Measurements from ENCODE around the gene KCNT1. TPM values are rescaled to one million over a fixed set of nuclear protein-coding genes. Genes with fewer than 3 reads are reported as not detected.

KCNT1 gene
- total RNA-seq, 1 donor from 2014 or later = not detected

DNA sequence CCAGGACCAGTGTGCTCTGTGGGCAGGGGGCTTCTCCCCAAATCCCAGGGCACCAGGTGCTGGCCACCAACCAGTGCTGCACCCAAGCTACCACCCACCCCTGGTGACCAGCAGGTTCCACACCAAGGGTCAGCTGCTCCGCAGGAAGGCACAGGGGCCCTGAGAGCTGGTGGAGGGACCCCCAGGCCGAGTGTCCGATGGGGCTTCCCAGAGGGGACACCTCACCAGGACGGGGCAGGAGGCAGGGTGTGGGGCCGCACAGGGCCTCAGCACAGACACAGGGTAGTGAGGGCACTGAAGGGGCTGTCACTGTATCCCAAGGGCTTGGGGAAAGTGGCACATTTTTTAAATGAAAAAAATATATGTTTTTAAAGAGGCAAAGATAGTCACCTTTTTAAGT, 20.8 kb upstream of the KCNT1 start:
- no peak overlapping the region for H3K27ac ChIP-seq (ENCODE audit: low read depth, low read length)
- H3K36me3 ChIP-seq (ENCODE audit: insufficient read depth, low read length) = no peaks in the 10 kb centered on the region
- H4K20me1 ChIP-seq (ENCODE audit: insufficient read depth, low read length) = no peaks in the 10 kb centered on the region
- H3K4me2 ChIP-seq (ENCODE audit: low read length) = no peak overlapping the region
- no peak overlapping the region for H3K4me3 Mint-ChIP-seq (ENCODE audit: unreplicated experiment)
- no peak overlapping the region for H3K9ac ChIP-seq (ENCODE audit: low read length)
- no peaks in the 10 kb centered on the region for H3K36me3 Mint-ChIP-seq (ENCODE audit: low read depth, unreplicated experiment)
- peaks cover 3% of the 10 kb centered on the region for H3K4me1 Mint-ChIP-seq (ENCODE audit: low read depth, unreplicated experiment)
- H3K4me1 ChIP-seq (ENCODE audit: insufficient read depth, low read length) = no peaks in the 10 kb centered on the region
- H3K4me3 ChIP-seq (ENCODE audit: insufficient read depth, low read depth, low read length) = no peak overlapping the region
- TF ChIP-seq, protein P1, sequence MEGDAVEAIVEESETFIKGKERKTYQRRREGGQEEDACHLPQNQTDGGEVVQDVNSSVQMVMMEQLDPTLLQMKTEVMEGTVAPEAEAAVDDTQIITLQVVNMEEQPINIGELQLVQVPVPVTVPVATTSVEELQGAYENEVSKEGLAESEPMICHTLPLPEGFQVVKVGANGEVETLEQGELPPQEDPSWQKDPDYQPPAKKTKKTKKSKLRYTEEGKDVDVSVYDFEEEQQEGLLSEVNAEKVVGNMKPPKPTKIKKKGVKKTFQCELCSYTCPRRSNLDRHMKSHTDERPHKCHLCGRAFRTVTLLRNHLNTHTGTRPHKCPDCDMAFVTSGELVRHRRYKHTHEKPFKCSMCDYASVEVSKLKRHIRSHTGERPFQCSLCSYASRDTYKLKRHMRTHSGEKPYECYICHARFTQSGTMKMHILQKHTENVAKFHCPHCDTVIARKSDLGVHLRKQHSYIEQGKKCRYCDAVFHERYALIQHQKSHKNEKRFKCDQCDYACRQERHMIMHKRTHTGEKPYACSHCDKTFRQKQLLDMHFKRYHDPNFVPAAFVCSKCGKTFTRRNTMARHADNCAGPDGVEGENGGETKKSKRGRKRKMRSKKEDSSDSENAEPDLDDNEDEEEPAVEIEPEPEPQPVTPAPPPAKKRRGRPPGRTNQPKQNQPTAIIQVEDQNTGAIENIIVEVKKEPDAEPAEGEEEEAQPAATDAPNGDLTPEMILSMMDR (IDR thresholded peaks at IDR 0.05; ENCODE audit: insufficient read depth, low read depth, low read length) = no peak
- no peak for TF ChIP-seq EZH2 (IDR thresholded peaks at IDR 0.05; ENCODE audit: insufficient read depth, low read length)
- H2AFZ ChIP-seq (ENCODE audit: low read depth, low read length) = no peak overlapping the region
- FAIRE-seq (no peak), DNase-seq (ENCODE audit: low read depth) (no peak)
- H3K9me3 Mint-ChIP-seq (ENCODE audit: unreplicated experiment) = no peaks in the 10 kb centered on the region
- peaks cover 43% of the 10 kb centered on the region for H3K27me3 Mint-ChIP-seq (ENCODE audit: low read depth, unreplicated experiment)
- no peaks in the 10 kb centered on the region for H3K27me3 ChIP-seq (ENCODE audit: insufficient read depth, low read length)
- H3K79me2 ChIP-seq (ENCODE audit: insufficient read depth, low read length) = no peaks in the 10 kb centered on the region
- H3K27ac Mint-ChIP-seq (ENCODE audit: unreplicated experiment) = no peak overlapping the region
- no peaks in the 10 kb centered on the region for H3K9me3 ChIP-seq (ENCODE audit: insufficient read depth, low read depth, low read length)

DNA sequence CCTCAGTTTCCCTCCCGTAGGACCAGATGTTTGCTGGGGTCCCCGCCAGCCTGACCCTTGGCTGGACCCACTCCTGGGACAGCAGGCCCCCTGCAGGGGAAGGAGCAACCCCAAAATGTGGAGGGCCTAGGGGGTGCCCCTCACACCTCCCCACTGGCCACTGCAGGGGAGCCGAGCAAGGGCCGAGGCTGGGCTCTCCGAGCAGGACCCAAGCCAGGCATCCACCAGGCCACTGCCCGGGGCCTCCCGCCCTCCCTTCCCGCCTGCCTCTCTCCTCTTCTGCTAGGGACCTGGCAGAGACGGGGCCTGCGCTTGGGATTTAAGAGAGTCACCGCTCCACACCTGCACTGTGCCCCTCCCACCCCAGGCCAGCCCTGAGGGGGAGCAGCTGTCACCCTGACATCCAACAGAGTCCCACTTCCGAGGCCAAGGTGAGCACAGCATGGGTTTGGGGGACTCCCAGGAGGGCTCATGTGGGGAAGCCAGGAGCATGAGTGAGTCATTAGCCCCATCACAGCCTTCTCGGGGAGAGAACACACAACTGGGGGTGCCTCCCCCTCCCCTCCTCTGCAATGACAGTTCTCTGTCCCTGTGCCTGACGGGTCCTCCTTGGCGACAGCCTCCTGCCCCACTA, 18.5 kb upstream of the KCNT1 start:
- H2AFZ ChIP-seq (ENCODE audit: low read depth, low read length) = no peak overlapping the region
- no peak for TF ChIP-seq EZH2 (IDR thresholded peaks at IDR 0.05; ENCODE audit: insufficient read depth, low read length)
- TF ChIP-seq, protein P1 (IDR thresholded peaks at IDR 0.05; ENCODE audit: insufficient read depth, low read depth, low read length) = no peak
- H3K36me3 ChIP-seq (ENCODE audit: insufficient read depth, low read length) = no peaks in the 10 kb centered on the region
- peaks cover 38% of the 10 kb centered on the region for H3K27me3 Mint-ChIP-seq (ENCODE audit: low read depth, unreplicated experiment)
- H3K36me3 Mint-ChIP-seq (ENCODE audit: low read depth, unreplicated experiment) = no peaks in the 10 kb centered on the region
- peaks cover 3% of the 10 kb centered on the region for H3K4me1 Mint-ChIP-seq (ENCODE audit: low read depth, unreplicated experiment)
- H3K9me3 ChIP-seq (ENCODE audit: insufficient read depth, low read depth, low read length) = no peaks in the 10 kb centered on the region
- H3K4me3 ChIP-seq (ENCODE audit: insufficient read depth, low read depth, low read length) = no peak overlapping the region
- no peaks in the 10 kb centered on the region for H3K4me1 ChIP-seq (ENCODE audit: insufficient read depth, low read length)
- no peak for FAIRE-seq
- no peak for DNase-seq (ENCODE audit: low read depth)
- H3K27ac Mint-ChIP-seq (ENCODE audit: unreplicated experiment) = no peak overlapping the region
- no peaks in the 10 kb centered on the region for H3K79me2 ChIP-seq (ENCODE audit: insufficient read depth, low read length)
- no peaks in the 10 kb centered on the region for H4K20me1 ChIP-seq (ENCODE audit: insufficient read depth, low read length)
- H3K4me2 ChIP-seq (ENCODE audit: low read length) = no peak overlapping the region
- H3K4me3 Mint-ChIP-seq (ENCODE audit: unreplicated experiment) = no peak overlapping the region
- H3K9ac ChIP-seq (ENCODE audit: low read length) = no peak overlapping the region
- no peaks in the 10 kb centered on the region for H3K9me3 Mint-ChIP-seq (ENCODE audit: unreplicated experiment)
- H3K27me3 ChIP-seq (ENCODE audit: insufficient read depth, low read length) = no peaks in the 10 kb centered on the region
- no peak overlapping the region for H3K27ac ChIP-seq (ENCODE audit: low read depth, low read length)

DNA sequence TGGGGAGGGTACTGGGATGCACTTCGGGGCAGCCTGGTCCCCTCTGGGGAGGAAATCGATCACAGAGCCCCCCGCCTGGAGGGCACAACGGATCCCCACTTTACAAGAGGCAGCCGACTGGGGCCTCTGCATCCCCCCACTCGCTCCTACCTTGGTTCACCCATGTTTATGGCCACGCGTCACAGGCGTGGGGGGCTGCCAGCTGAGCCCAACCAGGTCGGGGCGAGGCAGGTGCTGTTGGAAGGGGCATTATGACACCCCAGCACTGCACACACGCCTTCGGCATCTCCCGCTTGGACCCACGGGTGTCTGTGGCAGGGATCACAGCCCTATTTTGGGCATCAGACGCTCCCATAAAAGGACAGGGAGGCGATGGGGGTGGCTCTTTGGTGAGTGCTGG, 17.3 kb upstream of the KCNT1 start:
- Mint-ChIP-seq H3K27me3 (ENCODE audit: low read depth, unreplicated experiment) (peaks cover 41% of the 10 kb centered on the region), H3K4me1 (ENCODE audit: low read depth, unreplicated experiment) (peaks cover 3% of the 10 kb centered on the region), H3K4me3 (ENCODE audit: unreplicated experiment) (no peak overlapping the region), H3K36me3 (ENCODE audit: low read depth, unreplicated experiment) (peaks cover 2% of the 10 kb centered on the region), H3K9me3 (ENCODE audit: unreplicated experiment) (no peaks in the 10 kb centered on the region), H3K27ac (ENCODE audit: unreplicated experiment) (no peak overlapping the region)
- Histone ChIP-seq H3K9me3 (ENCODE audit: insufficient read depth, low read depth, low read length) (no peaks in the 10 kb centered on the region), H3K4me2 (ENCODE audit: low read length) (no peak overlapping the region), H3K4me3 (ENCODE audit: insufficient read depth, low read depth, low read length) (no peak overlapping the region), H3K27me3 (ENCODE audit: insufficient read depth, low read length) (no peaks in the 10 kb centered on the region), H3K36me3 (ENCODE audit: insufficient read depth, low read length) (no peaks in the 10 kb centered on the region), H4K20me1 (ENCODE audit: insufficient read depth, low read length) (no peaks in the 10 kb centered on the region), H3K9ac (ENCODE audit: low read length) (no peak overlapping the region), H3K4me1 (ENCODE audit: insufficient read depth, low read length) (no peaks in the 10 kb centered on the region), H2AFZ (ENCODE audit: low read depth, low read length) (no peak overlapping the region), H3K79me2 (ENCODE audit: insufficient read depth, low read length) (no peaks in the 10 kb centered on the region), H3K27ac (ENCODE audit: low read depth, low read length) (no peak overlapping the region)
- no peak for TF ChIP-seq EZH2 (IDR thresholded peaks at IDR 0.05; ENCODE audit: insufficient read depth, low read length)
- TF ChIP-seq, protein P1 (IDR thresholded peaks at IDR 0.05; ENCODE audit: insufficient read depth, low read depth, low read length) = no peak
- FAIRE-seq = no peak
- no peak for DNase-seq (ENCODE audit: low read depth)
